NB4 (cell line): ENCODE results near the gene ADGRL2.

Source experiments
- DNase-seq: peaks from one replicate; pipeline ENCODE4 v3.0.0; 2010; ENCODE audit warnings: low read depth
- H3K4me3 ChIP-seq: one replicate; pipeline ENCODE4 v1.5.1; 2011; ENCODE audit warnings: mild to moderate bottlenecking, low read depth, low read length, moderate library complexity
- CTCF ChIP-seq: IDR thresholded peaks from one replicate; pipeline ENCODE4 v1.5.1; 2012; ENCODE audit warnings: low read depth, low read length
- MAX ChIP-seq: IDR thresholded peaks from 2 replicates; pipeline ENCODE4 v1.6.1; 2011; ENCODE audit warnings: low read depth, low read length
- MYC ChIP-seq: IDR thresholded peaks from 2 replicates; pipeline ENCODE4 v1.6.1; 2011; ENCODE audit warnings: low read depth, low read length
- POLR2A ChIP-seq: IDR thresholded peaks from 2 replicates; pipeline ENCODE4 v1.6.1; 2011; ENCODE audit warnings: mild to moderate bottlenecking; ENCODE audit not compliant: insufficient read length; ENCODE audit errors: extremely low read depth

ADGRL2 gene

GRCh38 chr1:81846630-81847029 lies 45.9 kb downstream of the ADGRL2 start:
- TF ChIP-seq CTCF (no peak), POLR2A (no peak), MYC (no peak), MAX (no peak)
- no peak for DNase-seq
- H3K4me3 ChIP-seq = no peak overlapping the region

- DNase-seq = no peak
- no peak overlapping the region for H3K4me3 ChIP-seq
- TF ChIP-seq CTCF (no peak), MYC (no peak), POLR2A (no peak), MAX (no peak)
Observed at GRCh38 chr1:81847063-81847462, 46.3 kb downstream of the ADGRL2 start.

GRCh38 chr1:81848880-81849682 lies 48.3 kb downstream of the ADGRL2 start:
- no peak for DNase-seq
- TF ChIP-seq POLR2A (no peak), MAX (no peak), MYC (no peak), CTCF (no peak)
- no peak overlapping the region for H3K4me3 ChIP-seq

- no peak overlapping the region for H3K4me3 ChIP-seq
- TF ChIP-seq MYC = no peak
- TF ChIP-seq MAX = no peak
- TF ChIP-seq CTCF = no peak
- TF ChIP-seq POLR2A = no peak
- no peak for DNase-seq
Observed at GRCh38 chr1:81850031-81850430, 49.3 kb downstream of the ADGRL2 start.

GRCh38 chr1:81850495-81850894 lies 49.8 kb downstream of the ADGRL2 start:
- H3K4me3 ChIP-seq = no peak overlapping the region
- no peak for TF ChIP-seq CTCF
- no peak for TF ChIP-seq MAX
- DNase-seq = no peak
